NCI-H69 (cell line): ENCODE data around the gene PKP4.
A peak's percentile ranks its signal among the peaks of the same experiment; 100 is the strongest.

Experiments
- DNase-seq: peaks from one replicate; lab custom pipeline; 2025; lab: John Stamatoyannopoulos, UW

PKP4 gene

GRCh38 chr2:158717366-158718195 is 260.8 kb downstream of the PKP4 start:
- DNase-seq = peak; percentile 1

GRCh38 chr2:158718196-158718585 is 261.4 kb downstream of the PKP4 start:
- no peak for DNase-seq

GRCh38 chr2:158718851-158719250 is 262.1 kb downstream of the PKP4 start:
- no peak for DNase-seq

GRCh38 chr2:158719403-158719802 is 262.7 kb downstream of the PKP4 start:
- DNase-seq = peak; percentile 57

- no peak for DNase-seq
Observed at GRCh38 chr2:158722266-158723105, 265.7 kb downstream of the PKP4 start.

GRCh38 chr2:158723181-158723838 is 266.6 kb downstream of the PKP4 start:
- DNase-seq = no peak

GRCh38 chr2:158723921-158724802 is 267.4 kb downstream of the PKP4 start:
- peak; percentile 93 for DNase-seq

GRCh38 chr2:158724803-158725381 is 268.1 kb downstream of the PKP4 start:
- peak; percentile 83 for DNase-seq

- DNase-seq = peak; percentile 93
Observed at GRCh38 chr2:158725441-158725891, 268.7 kb downstream of the PKP4 start.

GRCh38 chr2:158726911-158727592 is 270.3 kb downstream of the PKP4 start:
- peak; percentile 93 for DNase-seq

- peak; percentile 4 for DNase-seq
Observed at GRCh38 chr2:158728422-158728821, 271.7 kb downstream of the PKP4 start.

GRCh38 chr2:158729451-158729850 is 272.7 kb downstream of the PKP4 start:
- DNase-seq = no peak

- DNase-seq = peak; percentile 66
Observed at GRCh38 chr2:158729873-158730620, 273.3 kb downstream of the PKP4 start.

- DNase-seq = peak; percentile 35
Observed at GRCh38 chr2:158730621-158731140, 273.9 kb downstream of the PKP4 start.

GRCh38 chr2:158731386-158731785 is 274.6 kb downstream of the PKP4 start:
- peak; percentile 19 for DNase-seq
